Smooth muscle cell (in vitro differentiated cells): Measurements from ENCODE around the gene TANGO6. TPM values are rescaled to one million over a fixed set of nuclear protein-coding genes. Genes with fewer than 3 reads are reported as not detected.

Experiments used
- DNase-seq: peaks from one replicate; lab custom pipeline; 2025; ENCODE audit not compliant: unreplicated experiment; lab: John Stamatoyannopoulos, UW
- H2AFZ ChIP-seq: fragments of 200-600 bp; sonication (generic); 2 replicates; pipeline ENCODE4 v1.6.0; 2016; ENCODE audit warnings: antibody characterized with exemption, low read depth, mild to moderate bottlenecking
- H3F3A ChIP-seq: fragments of 200-600 bp; sonication (generic); 2 replicates; pipeline ENCODE4 v1.6.0; 2017; ENCODE audit warnings: antibody characterized with exemption, low read depth
- H3K27ac ChIP-seq: fragments of 200-600 bp; sonication (generic); 2 replicates; pipeline ENCODE4 v1.5.1; 2016; ENCODE audit warnings: low read depth, mild to moderate bottlenecking
- H3K27me3 ChIP-seq: fragments of 200-600 bp; sonication (generic); 2 replicates; pipeline ENCODE4 v1.6.1; 2016; ENCODE audit warnings: low read depth, mild to moderate bottlenecking
- H3K36me3 ChIP-seq: fragments of 200-600 bp; sonication (generic); 2 replicates; pipeline ENCODE4 v1.5.1; 2016; ENCODE audit warnings: low read depth
- H3K4me1 ChIP-seq: fragments of 200-600 bp; sonication (generic); 2 replicates; pipeline ENCODE4 v1.5.1; 2016; ENCODE audit warnings: low read depth
- H3K4me2 ChIP-seq: fragments of 200-600 bp; sonication (generic); 2 replicates; pipeline ENCODE4 v1.6.0; 2016; ENCODE audit warnings: mild to moderate bottlenecking
- H3K4me3 ChIP-seq: fragments of 200-600 bp; sonication (generic); 2 replicates; pipeline ENCODE4 v1.5.1; 2016; ENCODE audit warnings: mild to moderate bottlenecking
- H3K79me2 ChIP-seq: fragments of 200-600 bp; sonication (generic); 2 replicates; pipeline ENCODE4 v1.6.0; 2016; ENCODE audit warnings: low read depth, mild to moderate bottlenecking
- H3K9ac ChIP-seq: fragments of 200-600 bp; sonication (generic); 2 replicates; pipeline ENCODE4 v1.6.0; 2016; ENCODE audit warnings: low read depth
- H3K9me3 ChIP-seq: fragments of 200-600 bp; sonication (generic); replicated peaks from 2 replicates; pipeline ENCODE4 v1.5.1; 2016; ENCODE audit warnings: low read depth
- H4K20me1 ChIP-seq: fragments of 200-600 bp; sonication (generic); 2 replicates; pipeline ENCODE4 v1.6.0; 2016; ENCODE audit warnings: low read depth
- CTCF ChIP-seq: fragments of 200-600 bp; sonication (generic); IDR thresholded peaks from 2 replicates; pipeline ENCODE4 v1.5.1; 2017; ENCODE audit warnings: borderline replicate concordance, mild to moderate bottlenecking, antibody characterized with exemption; ENCODE audit not compliant: insufficient read depth, poor library complexity, severe bottlenecking
- WGBS: methylation state at CpG from one replicate; pipeline ENCODE4 v1.1.7; 2016; ENCODE audit warnings: low lambda C conversion rate; 5-methylcytosine and 5-hydroxymethylcytosine counted together
- polyA plus RNA-seq: library from polyadenylated mRNA; unstranded; fragments of >200 nt; fragmentation: Nextera tagmentation; extraction: Ambion mirVana; gene quantifications from 2 replicates; pipeline ENCODE4 v1.2.1, GENCODE V29; 2016
- total RNA-seq: library from RNA; depleted of rRNA; stranded (reverse); fragments of >200 nt; gene quantifications from 2 replicates; pipeline ENCODE4 v1.2.3, GENCODE V29; 2014

The TANGO6 gene
- total and polyA plus RNA-seq, 2 experiments from 2014 or later = 4.5 to 5.2 TPM

- Histone ChIP-seq H2AFZ (no peak overlapping the region), H3K4me1 (peaks cover 4% of the 10 kb centered on the region), H3K36me3 (no peaks in the 10 kb centered on the region), H3K79me2 (no peaks in the 10 kb centered on the region), H3F3A (no peaks in the 10 kb centered on the region), H3K4me2 (no peak overlapping the region), H3K27ac (peak overlapping the region; percentile 59), H3K27me3 (no peaks in the 10 kb centered on the region), H3K9me3 (no peaks in the 10 kb centered on the region), H3K9ac (no peak overlapping the region), H3K4me3 (no peak overlapping the region), H4K20me1 (no peaks in the 10 kb centered on the region)
- no peak for TF ChIP-seq CTCF
- 46% methylated on average over 5 of the region's 5 CpGs for WGBS
- DNase-seq = no peak
These were observed 149.2 kb downstream of the TANGO6 start for GRCh38 chr16:68992521-68992920.

DNA sequence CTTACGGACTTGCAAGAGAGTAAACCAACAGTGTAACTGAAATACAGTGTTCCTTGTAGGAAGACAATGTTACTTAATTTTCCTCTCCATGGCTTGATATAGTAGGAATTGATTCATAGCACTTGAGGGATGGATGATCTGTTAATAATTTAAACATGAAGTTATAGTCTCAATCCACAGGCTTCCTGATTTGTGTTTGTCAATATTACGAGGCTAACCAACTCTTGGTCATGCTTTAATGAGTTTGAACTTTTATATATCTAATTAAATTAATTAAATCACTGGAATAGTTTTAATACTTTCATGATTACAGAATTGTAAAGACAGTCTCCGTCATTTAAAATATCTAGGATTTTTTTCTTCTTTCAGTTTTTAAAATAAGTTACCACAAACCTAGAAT lies 150.1 kb downstream of the TANGO6 start:
- H3K27ac ChIP-seq = peak overlapping the region; percentile 59
- H4K20me1 ChIP-seq = no peaks in the 10 kb centered on the region
- no peak overlapping the region for H3K9ac ChIP-seq
- H3K4me3 ChIP-seq = no peak overlapping the region
- H3K4me1 ChIP-seq = no peaks in the 10 kb centered on the region
- H3K36me3 ChIP-seq = no peaks in the 10 kb centered on the region
- H3K27me3 ChIP-seq = no peaks in the 10 kb centered on the region
- H3F3A ChIP-seq = no peaks in the 10 kb centered on the region
- no peak overlapping the region for H3K4me2 ChIP-seq
- no peak overlapping the region for H2AFZ ChIP-seq
- WGBS = 97% methylated on average over 3 of the region's 3 CpGs
- no peak for DNase-seq
- H3K79me2 ChIP-seq = no peaks in the 10 kb centered on the region
- TF ChIP-seq CTCF = no peak
- no peaks in the 10 kb centered on the region for H3K9me3 ChIP-seq

GRCh38 chr16:68993885-68994284 lies 150.6 kb downstream of the TANGO6 start:
- no peak for DNase-seq
- Histone ChIP-seq H3K36me3 (no peaks in the 10 kb centered on the region), H4K20me1 (no peaks in the 10 kb centered on the region), H3K79me2 (no peaks in the 10 kb centered on the region), H2AFZ (no peak overlapping the region), H3K4me1 (no peaks in the 10 kb centered on the region), H3K27me3 (no peaks in the 10 kb centered on the region), H3K27ac (peak overlapping the region; percentile 29), H3K9ac (no peak overlapping the region), H3K9me3 (no peaks in the 10 kb centered on the region), H3K4me2 (no peak overlapping the region), H3K4me3 (no peak overlapping the region), H3F3A (no peaks in the 10 kb centered on the region)
- 63% methylated on average over 1 of the region's 1 CpG for WGBS
- TF ChIP-seq CTCF = no peak

GRCh38 chr16:68994324-68994723 lies 151.0 kb downstream of the TANGO6 start:
- H3K4me2 ChIP-seq = no peak overlapping the region
- H3K79me2 ChIP-seq = no peaks in the 10 kb centered on the region
- H3K9ac ChIP-seq = no peak overlapping the region
- H4K20me1 ChIP-seq = no peaks in the 10 kb centered on the region
- H2AFZ ChIP-seq = no peak overlapping the region
- H3K27ac ChIP-seq = peak overlapping the region; percentile 29
- no peak overlapping the region for H3K4me3 ChIP-seq
- no peaks in the 10 kb centered on the region for H3K36me3 ChIP-seq
- no peaks in the 10 kb centered on the region for H3K27me3 ChIP-seq
- no peak for DNase-seq
- no peaks in the 10 kb centered on the region for H3K9me3 ChIP-seq
- no peaks in the 10 kb centered on the region for H3K4me1 ChIP-seq
- TF ChIP-seq CTCF = no peak
- H3F3A ChIP-seq = no peaks in the 10 kb centered on the region
- WGBS = 100% methylated on average over 1 of the region's 1 CpG
